WERI-Rb-1 (cell line): ENCODE data around the gene ARL11.

Experiments
- DNase-seq: peaks from one replicate; pipeline ENCODE4 v3.0.0-alpha.2; 2020
- H3K27ac ChIP-seq: fragments of 250-450 bp; sonication (Bioruptor Pico); 2 replicates; pipeline ENCODE4 v1.5.1; 2020; ENCODE audit warnings: mild to moderate bottlenecking, moderate library complexity
- H3K27me3 ChIP-seq: fragments of 250-450 bp; sonication (Bioruptor Pico); 2 replicates; pipeline ENCODE4 v1.5.1; 2021; ENCODE audit warnings: mild to moderate bottlenecking, low read depth, moderate library complexity; ENCODE audit not compliant: insufficient read depth, severe bottlenecking
- H3K36me3 ChIP-seq: fragments of 250-450 bp; sonication (Bioruptor Pico); 2 replicates; pipeline ENCODE4 v1.5.1; 2020; ENCODE audit warnings: mild to moderate bottlenecking, moderate library complexity
- H3K4me3 ChIP-seq: 2 replicates; pipeline ENCODE4 v1.5.1; 2011; ENCODE audit warnings: low read depth, mild to moderate bottlenecking, control low read depth, low read length
- H3K9me3 ChIP-seq: fragments of 250-450 bp; sonication (Bioruptor Pico); 2 replicates; pipeline ENCODE4 v1.5.1; 2021; ENCODE audit warnings: mild to moderate bottlenecking, moderate library complexity; ENCODE audit not compliant: severe bottlenecking
- CTCF ChIP-seq: IDR thresholded peaks from 2 replicates; pipeline ENCODE4 v1.5.1; 2011; ENCODE audit warnings: low read depth, mild to moderate bottlenecking, control low read depth, inconsistent platforms, low read length

ARL11 gene

GRCh38 chr13:49632156-49632555 is 3.8 kb downstream of the ARL11 start:
- Histone ChIP-seq H3K4me3 (no peak overlapping the region), H3K9me3 (no peaks in the 10 kb centered on the region), H3K27ac (no peak overlapping the region), H3K27me3 (no peaks in the 10 kb centered on the region), H3K36me3 (no peaks in the 10 kb centered on the region)
- no peak for TF ChIP-seq CTCF
- DNase-seq, result no peak

GRCh38 chr13:49633710-49634109 is 5.4 kb downstream of the ARL11 start:
- no peak for TF ChIP-seq CTCF
- H3K4me3 ChIP-seq, result no peak overlapping the region
- no peak for DNase-seq
- no peaks in the 10 kb centered on the region for H3K27me3 ChIP-seq
- no peaks in the 10 kb centered on the region for H3K9me3 ChIP-seq
- no peak overlapping the region for H3K27ac ChIP-seq
- H3K36me3 ChIP-seq, result no peaks in the 10 kb centered on the region

GRCh38 chr13:49635599-49636433 is 7.5 kb downstream of the ARL11 start:
- Histone ChIP-seq H3K36me3 (no peaks in the 10 kb centered on the region), H3K4me3 (no peak overlapping the region), H3K9me3 (no peaks in the 10 kb centered on the region), H3K27ac (no peak overlapping the region), H3K27me3 (no peaks in the 10 kb centered on the region)
- no peak for TF ChIP-seq CTCF
- no peak for DNase-seq

- Histone ChIP-seq H3K36me3 (no peaks in the 10 kb centered on the region), H3K27ac (no peak overlapping the region), H3K9me3 (no peaks in the 10 kb centered on the region), H3K27me3 (no peaks in the 10 kb centered on the region), H3K4me3 (no peak overlapping the region)
- no peak for DNase-seq
- TF ChIP-seq CTCF, result no peak
Observed at GRCh38 chr13:49636705-49637104, 8.4 kb downstream of the ARL11 start.

GRCh38 chr13:49638030-49638743 is 9.9 kb downstream of the ARL11 start:
- no peaks in the 10 kb centered on the region for H3K36me3 ChIP-seq
- no peak for TF ChIP-seq CTCF
- DNase-seq, result no peak
- no peak overlapping the region for H3K27ac ChIP-seq
- no peaks in the 10 kb centered on the region for H3K9me3 ChIP-seq
- H3K27me3 ChIP-seq, result no peaks in the 10 kb centered on the region
- no peak overlapping the region for H3K4me3 ChIP-seq
